ENCODE data around the gene SERPINA4. TPM values are rescaled to one million over a fixed set of nuclear protein-coding genes. Genes with fewer than 3 reads are reported as not detected.
A peak's percentile ranks its signal among the peaks of the same experiment; 100 is the strongest.

SERPINA4 gene
- total and polyA plus RNA-seq, 2 of the 13 experiments (the other 11 are each of a cell fraction or from before 2014, with no cell fraction given) = 39.1 to 57.8 TPM

GRCh38 chr14:94543449-94544124 lies 17.7 kb upstream of the SERPINA4 start:
- Histone ChIP-seq H3K27me3 (ENCODE audit: control insufficient read depth in 1 of 2, insufficient read depth in 2 of 2, low read length in 2 of 2) (no peaks in the 10 kb centered on the region), H3K27ac (ENCODE audit: extremely low read length, insufficient read depth, low read length) (no peak overlapping the region), H3K4me3 (replicated peaks in 1 of 3; ENCODE audit: insufficient read depth in 1 of 3, low read depth in 2 of 3, low read length in 3 of 3) (no peak overlapping the region), H4K20me1 (ENCODE audit: insufficient read depth, low read length) (no peaks in the 10 kb centered on the region), H3K9me3 (ENCODE audit: low read length) (no peaks in the 10 kb centered on the region), H3K4me2 (ENCODE audit: low read depth, low read length) (peak overlapping the region; percentile 25; the same call in 1 of the 2 replicates), H3K4me1 (ENCODE audit: insufficient read depth, low read length) (peaks cover 99% of the 10 kb centered on the region), H2AFZ (ENCODE audit: low read length) (no peak overlapping the region), H3K9ac (ENCODE audit: insufficient read depth, low read depth, low read length) (no peak overlapping the region), H3K36me3 (replicated peaks in 1 of 2; ENCODE audit: control insufficient read depth in 1 of 2, insufficient read depth in 2 of 2, low read length in 2 of 2) (no peaks in the 10 kb centered on the region), H3K79me2 (ENCODE audit: insufficient read depth, low read length) (no peaks in the 10 kb centered on the region)
- intact Hi-C loops (cut with micrococcal nuclease; ENCODE audit: unreplicated experiment) (loop anchor here (5.0 kb wide), 2 partner anchors 36 to 139 kb away; partner anchors contain the start of gene SERPINA12), in situ Hi-C loops (cut with HindIII; ENCODE audit: extremely low pct_ligation_motif_present, low pct_unique_long_range_greater_than_20kb) (loop anchor here (10.0 kb wide), 1 partner anchor 141 kb away; no protein-coding TSS in a partner anchor)
- peak; percentile 68 for FAIRE-seq
- POLR2A ChIA-PET = interaction anchor here (1.5 to 2.0 kb wide), 4 partner anchors 22 to 155 kb away, joined by 3 to 8 read pairs (median 5); partner anchors contain the start of gene SERPINA1
- DNase-seq (ENCODE audit: low spot score) = peak; percentile 39
- peak; percentile 28 for ATAC-seq
- BruUV-seq (replicated peaks) = no TSS peak
- CTCF ChIA-PET (ENCODE audit: low intra/inter-chr PET ratio, low total read pairs) = no interaction called here
- WGBS (ENCODE audit: low lambda C conversion rate) = 60% methylated on average over 10 of the region's 15 CpGs
- no peak for TF ChIP-seq TFDP2 (CRISPR knock-in tag; IDR thresholded peaks at IDR 0.05)
- TF ChIP-seq ZNF264 (CRISPR knock-in tag; IDR thresholded peaks at IDR 0.05) = no peak
- no peak for TF ChIP-seq TEF (CRISPR knock-in tag; IDR thresholded peaks at IDR 0.05)
- TF ChIP-seq ZFP36L1 (CRISPR knock-in tag; IDR thresholded peaks at IDR 0.05) = no peak
- TF ChIP-seq MED1 (CRISPR knock-in tag; IDR thresholded peaks at IDR 0.05) = 0 out of 2 replicates have a peak, but pooled peaks have one; percentile 21
- peak; percentile 14; the same call in 1 of the 2 replicates for TF ChIP-seq HMG20A (CRISPR knock-in tag; IDR thresholded peaks at IDR 0.05; ENCODE audit: borderline replicate concordance)
- no peak for TF ChIP-seq ARNT2 (CRISPR knock-in tag; IDR thresholded peaks at IDR 0.05; ENCODE audit: low read depth)
- no peak for TF ChIP-seq EHMT2 (IDR thresholded peaks at IDR 0.05; ENCODE audit: borderline replicate concordance, low read depth, low read length)
- peak; percentile 49 for TF ChIP-seq CTCF (CRISPR knock-in tag; IDR thresholded peaks at IDR 0.05)
- TF ChIP-seq, protein P1, sequence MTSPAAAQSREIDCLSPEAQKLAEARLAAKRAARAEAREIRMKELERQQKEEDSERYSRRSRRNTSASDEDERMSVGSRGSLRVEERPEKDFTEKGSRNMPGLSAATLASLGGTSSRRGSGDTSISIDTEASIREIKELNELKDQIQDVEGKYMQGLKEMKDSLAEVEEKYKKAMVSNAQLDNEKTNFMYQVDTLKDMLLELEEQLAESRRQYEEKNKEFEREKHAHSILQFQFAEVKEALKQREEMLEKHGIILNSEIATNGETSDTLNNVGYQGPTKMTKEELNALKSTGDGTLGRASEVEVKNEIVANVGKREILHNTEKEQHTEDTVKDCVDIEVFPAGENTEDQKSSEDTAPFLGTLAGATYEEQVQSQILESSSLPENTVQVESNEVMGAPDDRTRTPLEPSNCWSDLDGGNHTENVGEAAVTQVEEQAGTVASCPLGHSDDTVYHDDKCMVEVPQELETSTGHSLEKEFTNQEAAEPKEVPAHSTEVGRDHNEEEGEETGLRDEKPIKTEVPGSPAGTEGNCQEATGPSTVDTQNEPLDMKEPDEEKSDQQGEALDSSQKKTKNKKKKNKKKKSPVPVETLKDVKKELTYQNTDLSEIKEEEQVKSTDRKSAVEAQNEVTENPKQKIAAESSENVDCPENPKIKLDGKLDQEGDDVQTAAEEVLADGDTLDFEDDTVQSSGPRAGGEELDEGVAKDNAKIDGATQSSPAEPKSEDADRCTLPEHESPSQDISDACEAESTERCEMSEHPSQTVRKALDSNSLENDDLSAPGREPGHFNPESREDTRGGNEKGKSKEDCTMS (CRISPR knock-in tag; conservative IDR thresholded peaks at IDR 0.05) = no peak
- no peak for TF ChIP-seq ZSCAN29 (CRISPR knock-in tag; conservative IDR thresholded peaks at IDR 0.05)
- no peak for TF ChIP-seq ZBTB7A (CRISPR knock-in tag; IDR thresholded peaks at IDR 0.05)
- TF ChIP-seq SRSF1 (optimal IDR thresholded peaks at IDR 0.05; ENCODE audit: low read depth, low read length) = no peak
- peak; percentile 36; the same call in 1 of the 2 replicates for TF ChIP-seq HOXA3 (CRISPR knock-in tag; IDR thresholded peaks at IDR 0.05)
- peak; percentile 53 for TF ChIP-seq TEAD3 (CRISPR knock-in tag; optimal IDR thresholded peaks at IDR 0.05; ENCODE audit: borderline replicate concordance)
- TF ChIP-seq HOXA5 (CRISPR knock-in tag; IDR thresholded peaks at IDR 0.05) = 0 out of 2 replicates have a peak, but pooled peaks have one; percentile 36
- no peak for TF ChIP-seq SNAI1 (CRISPR knock-in tag; IDR thresholded peaks at IDR 0.05; ENCODE audit: borderline replicate concordance)

Measured in HepG2 (cell line).